K562 (cell line): ENCODE results near the gene POM121.
"Not testable (repeated sequence)": the region's sequence is repeated elsewhere in the genome, so short reads cannot be mapped to it uniquely, and the experiment has no call there.

Experiments
- C11orf30 ChIP-seq: fragments of 450-650 bp; IDR thresholded peaks from 2 replicates; pipeline ENCODE4 v1.6.1; 2016; ENCODE audit warnings: low read depth, mild to moderate bottlenecking
- TAF1 ChIP-seq: IDR thresholded peaks from 2 replicates; pipeline ENCODE4 v1.6.1; 2011; ENCODE audit warnings: mild to moderate bottlenecking, low read length, moderate library complexity; ENCODE audit not compliant: insufficient read depth, control insufficient read depth, severe bottlenecking; ENCODE audit errors: extremely low read depth
- TF ChIP-seq, protein P1 (sequence below): sonication (generic); formaldehyde crosslinking; IDR thresholded peaks from 2 replicates; pipeline ENCODE4 v1.8.0; 2022; ENCODE audit warnings: missing genetic modification reagents, mild to moderate bottlenecking, borderline replicate concordance

DNA sequence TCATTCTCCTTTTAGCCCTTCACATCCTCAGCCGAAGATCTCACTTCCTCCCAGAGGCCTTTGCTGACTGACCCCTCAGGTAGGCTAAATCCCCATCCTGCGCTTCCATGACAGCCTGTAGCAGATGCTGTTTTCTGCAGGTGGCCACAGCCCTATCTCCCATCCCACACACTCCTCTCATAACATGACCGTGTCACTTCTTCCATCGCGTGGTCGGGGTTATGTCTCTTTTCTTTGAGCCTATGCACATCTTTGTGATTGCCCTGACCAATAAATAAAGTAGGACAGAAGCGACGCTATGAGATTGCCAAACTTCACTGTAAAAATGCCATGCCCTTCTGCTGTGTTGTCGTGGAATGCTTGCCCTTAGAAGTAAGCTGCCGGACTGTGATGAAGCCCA, 11.1 kb upstream of the POM121 start:
- TF ChIP-seq TAF1, C11orf30: not testable (repeated sequence)
- TF ChIP-seq, protein P1, sequence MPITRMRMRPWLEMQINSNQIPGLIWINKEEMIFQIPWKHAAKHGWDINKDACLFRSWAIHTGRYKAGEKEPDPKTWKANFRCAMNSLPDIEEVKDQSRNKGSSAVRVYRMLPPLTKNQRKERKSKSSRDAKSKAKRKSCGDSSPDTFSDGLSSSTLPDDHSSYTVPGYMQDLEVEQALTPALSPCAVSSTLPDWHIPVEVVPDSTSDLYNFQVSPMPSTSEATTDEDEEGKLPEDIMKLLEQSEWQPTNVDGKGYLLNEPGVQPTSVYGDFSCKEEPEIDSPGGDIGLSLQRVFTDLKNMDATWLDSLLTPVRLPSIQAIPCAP (CRISPR knock-in tag) = not testable (repeated sequence)
